ENCODE data around the gene DENND2A.
"Not testable (repeated sequence)": the region's sequence is repeated elsewhere in the genome, so short reads cannot be mapped to it uniquely, and the experiment has no call there.

Gene DENND2A

DNA sequence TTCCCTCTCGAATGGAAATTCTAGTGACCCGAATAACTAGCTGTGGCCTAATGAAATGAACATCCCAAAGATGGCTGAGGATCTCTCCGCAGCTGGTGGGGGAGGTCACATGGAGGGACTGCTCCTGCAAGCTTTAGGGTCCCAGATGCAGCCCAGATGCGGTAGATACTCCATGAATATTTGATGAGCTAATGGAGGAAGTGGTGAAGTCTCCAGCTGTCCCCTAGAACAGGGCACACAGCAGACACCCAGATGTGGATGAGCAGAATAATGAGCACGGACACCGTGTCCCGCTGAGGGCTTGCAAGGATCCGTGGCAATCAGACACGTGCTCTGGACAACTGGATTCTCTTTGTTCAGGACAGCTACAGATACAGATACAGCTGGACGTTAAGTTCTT, 59.2 kb downstream of the DENND2A start:
- DNase-seq, result no peak

DNA sequence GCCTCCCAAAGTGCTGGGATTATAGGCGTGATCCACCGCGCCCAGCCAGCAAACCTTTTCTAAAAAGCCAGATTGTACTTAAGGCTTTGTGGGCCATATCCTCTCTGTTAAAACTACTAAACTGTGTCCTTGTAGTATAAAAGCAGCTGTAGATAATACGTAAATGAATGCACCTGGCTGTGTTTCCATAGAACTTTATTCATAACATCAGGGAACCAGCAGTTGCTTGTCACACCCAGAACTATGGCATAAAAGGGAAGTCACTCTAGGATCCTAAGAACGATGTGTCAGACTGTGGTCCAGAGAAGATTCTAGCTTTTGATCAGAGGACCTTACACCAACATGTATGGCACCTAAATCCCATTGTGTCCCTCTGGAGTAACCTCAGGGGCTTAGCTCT, 63.0 kb downstream of the DENND2A start:
- DNase-seq, result no peak

DNA sequence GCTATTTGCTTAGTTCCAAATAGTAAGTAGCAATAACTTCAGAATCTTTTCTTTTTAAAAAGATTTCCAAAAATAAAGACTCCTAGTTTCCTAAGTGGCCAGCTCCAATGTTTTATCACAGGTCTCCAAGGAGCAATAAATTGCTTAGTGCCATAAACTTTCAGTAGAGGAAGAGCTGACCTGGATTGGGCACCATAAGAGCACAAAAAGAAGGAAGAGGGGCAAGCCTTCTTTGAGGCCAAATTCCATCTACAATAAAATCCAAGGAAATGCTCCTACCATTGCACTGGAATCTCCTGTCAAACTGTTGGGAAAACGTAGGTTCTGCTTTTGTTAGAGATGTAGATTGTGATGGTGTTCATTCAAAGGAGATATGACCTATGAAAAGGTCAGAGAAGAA, 64.0 kb downstream of the DENND2A start:
- no peak for DNase-seq

DNA sequence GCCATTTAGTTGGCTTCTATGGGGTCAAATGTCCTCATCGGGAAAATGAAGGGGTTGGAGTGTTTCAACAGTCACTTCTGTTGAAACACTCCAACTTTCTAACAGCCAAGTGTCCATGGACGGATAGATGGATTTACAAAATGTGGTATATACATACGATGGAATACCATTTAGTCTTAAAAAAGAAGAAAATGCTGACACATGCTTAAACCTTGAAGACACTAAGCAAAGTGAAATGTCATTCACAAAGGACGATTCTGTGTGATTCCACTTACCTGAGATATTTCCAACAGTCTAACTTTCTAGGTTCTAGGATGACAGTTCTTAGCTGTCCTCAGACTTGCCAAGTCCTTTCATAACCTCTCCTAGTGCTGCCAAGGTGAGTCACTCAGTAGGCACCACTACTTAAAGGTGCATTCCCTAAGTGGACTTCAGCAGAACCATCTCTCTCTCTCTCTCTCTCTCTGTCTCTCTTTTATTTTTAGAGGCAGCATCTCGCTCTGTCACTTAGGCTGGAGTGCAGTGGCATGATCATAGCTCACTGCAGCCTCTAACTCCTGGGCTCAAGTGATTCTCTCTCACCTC, 69.0 kb downstream of the DENND2A start:
- DNase-seq, result no peak

DNA sequence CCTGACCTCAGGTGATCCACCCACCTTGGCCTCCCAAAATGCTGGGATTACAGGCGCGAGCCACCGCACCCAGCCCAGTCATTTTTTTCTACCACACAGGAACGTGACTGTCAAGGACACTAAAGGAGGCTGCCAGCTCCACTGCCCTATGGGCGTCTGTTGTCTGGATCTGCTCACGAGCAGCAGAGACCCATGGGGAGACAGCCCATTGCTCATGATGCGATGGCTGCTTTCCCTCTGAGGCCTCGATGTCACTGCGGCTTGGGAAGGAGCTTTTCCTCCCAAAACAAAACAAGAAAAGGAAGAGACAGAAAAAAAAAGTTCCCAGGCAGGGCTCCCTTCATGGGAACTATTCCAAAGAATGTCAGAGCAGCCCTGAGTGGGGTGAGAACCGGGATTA, 70.5 kb downstream of the DENND2A start:
- DNase-seq, result no peak

DNA sequence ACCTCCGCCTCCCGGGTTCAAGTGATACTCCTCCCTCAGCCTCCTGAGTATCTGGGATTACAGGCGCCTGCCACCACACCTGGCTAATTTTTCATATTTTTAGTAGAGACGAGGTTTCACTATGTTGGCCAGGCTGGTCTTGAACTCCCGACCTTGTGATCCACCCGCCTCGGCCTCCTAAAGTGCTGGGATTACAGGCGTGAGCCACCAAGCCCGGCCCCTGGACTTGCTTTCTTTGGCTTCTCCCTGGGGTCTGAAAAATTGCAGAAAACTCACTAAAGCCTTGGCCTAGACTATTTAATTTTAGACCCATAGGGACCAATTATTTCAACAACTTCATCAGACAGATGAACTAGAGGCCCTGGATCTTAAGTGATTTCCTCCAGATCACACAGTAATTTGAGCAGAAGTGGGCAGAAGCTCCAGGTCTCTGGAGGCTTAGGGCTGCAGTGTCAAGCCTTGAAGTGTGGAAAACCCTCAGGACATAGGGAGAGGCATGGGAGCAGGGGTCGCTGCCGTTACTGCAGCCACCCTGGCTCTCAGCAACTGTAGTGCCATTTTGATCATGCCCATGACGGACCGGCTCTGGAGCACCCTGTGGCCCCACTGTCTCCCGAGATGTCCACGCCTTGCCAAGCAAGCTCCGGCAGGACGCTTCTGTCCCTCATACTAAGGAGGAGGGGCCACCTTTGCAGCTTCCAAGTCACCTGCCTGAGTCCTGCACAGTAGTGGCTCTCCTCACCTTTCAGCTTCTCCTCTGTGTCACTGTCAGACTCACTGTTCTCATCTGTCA, 72.4 kb downstream of the DENND2A start:
- DNase-seq, result no peak

DNA sequence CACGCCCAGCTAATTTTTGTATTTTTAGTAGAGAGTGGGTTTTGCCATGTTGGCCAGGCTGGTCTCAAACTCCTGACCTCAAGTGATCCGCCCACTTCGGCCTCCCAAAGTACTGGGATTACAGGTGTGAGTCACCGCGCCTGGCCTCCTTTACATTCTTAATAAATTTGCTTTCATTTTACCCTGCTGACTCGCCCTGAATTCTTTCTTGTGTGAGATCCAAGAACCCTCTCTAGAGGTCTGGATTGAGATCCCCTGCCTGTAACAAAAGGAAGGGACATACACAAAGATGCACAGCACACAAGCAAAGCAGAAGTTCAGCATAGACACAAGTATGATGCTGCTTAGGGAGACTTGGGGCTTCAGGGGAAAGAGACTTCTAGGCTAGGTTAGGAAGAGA, 74.4 kb downstream of the DENND2A start:
- not testable (repeated sequence) for DNase-seq

DNA sequence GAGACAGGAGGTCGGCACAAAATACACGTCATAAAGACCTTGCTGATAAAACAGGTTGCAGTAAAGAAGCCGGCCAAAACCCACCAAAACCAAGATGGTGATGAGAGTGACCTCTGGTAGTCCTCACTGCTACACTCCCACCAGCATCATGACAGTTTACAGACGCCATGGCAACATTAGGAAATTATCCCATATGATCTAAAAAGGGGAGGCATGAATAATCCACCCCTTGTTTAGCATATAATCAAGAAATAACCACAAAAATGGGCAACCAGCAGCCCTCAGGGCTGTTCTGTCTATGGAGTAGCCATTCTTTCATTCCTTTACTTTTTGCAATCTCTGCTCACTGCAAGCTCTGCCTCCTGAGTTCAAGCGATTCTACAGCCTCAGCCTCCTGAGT, 74.9 kb downstream of the DENND2A start:
- not testable (repeated sequence) for DNase-seq

DNA sequence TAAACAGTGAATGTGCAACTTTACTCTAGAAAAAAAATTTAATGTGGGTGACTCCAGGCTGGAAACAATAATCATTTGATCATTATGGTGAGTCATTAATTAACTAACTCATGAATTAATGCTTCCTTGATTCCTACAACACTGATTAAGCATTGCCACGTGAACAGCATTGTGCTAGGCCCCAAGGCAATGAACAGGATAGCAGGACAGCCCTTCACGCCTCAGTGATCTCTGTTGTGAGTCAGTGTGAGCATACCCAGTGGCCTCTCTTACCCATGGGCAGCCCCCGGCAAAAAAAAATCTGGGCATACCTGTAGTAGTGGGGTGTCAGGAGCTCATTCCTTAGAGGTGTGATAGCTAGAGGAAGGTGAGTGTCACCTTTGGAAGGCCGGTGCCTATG, 76.0 kb downstream of the DENND2A start:
- no peak for DNase-seq

DNA sequence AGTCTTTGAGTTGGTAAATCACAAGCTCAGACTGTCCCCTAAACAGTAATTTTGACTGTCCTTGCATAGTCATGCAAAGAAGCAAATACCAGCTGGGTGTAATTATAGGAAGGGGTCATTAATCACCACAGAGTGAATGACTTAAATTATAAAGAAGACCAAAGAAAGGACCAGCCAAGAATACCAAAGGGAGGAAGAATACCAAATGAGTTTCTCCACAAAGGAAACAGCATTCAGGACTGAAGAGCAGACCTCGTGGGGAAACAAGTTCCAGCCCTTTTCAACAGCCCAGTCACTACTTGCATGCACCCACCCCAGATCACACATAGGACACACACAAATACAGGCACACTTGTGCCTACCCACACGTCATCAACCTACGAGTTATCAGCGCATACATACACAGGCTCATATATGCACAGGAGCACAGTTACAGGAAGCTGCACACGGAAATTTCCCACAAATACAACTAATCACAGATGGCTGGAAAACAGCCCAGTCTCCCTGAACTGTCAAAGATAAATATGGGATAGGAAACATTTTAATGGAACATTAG, 77.6 kb downstream of the DENND2A start:
- DNase-seq, result peak in 1 of 2 experiments; percentile 14

DNA sequence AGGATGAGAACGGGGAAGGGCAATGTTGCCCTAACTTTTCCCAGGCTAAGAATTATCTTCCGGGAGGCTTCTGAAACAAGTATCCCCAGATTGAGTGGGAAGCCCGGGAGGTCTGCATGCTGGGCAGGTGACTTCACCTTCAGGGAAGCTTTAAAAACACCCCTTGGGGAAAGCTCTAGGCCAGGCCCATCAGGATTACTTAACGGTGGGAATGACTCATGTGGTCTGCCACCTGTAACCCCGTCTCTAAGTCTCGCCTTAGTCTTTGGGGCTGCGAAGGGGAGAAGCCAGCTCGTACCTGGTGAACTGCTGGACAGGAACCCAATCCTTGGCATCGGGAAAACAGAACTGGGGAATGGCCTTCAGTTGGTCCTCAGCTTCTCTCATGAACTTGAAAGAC, 81.2 kb downstream of the DENND2A start:
- no peak for DNase-seq

DNA sequence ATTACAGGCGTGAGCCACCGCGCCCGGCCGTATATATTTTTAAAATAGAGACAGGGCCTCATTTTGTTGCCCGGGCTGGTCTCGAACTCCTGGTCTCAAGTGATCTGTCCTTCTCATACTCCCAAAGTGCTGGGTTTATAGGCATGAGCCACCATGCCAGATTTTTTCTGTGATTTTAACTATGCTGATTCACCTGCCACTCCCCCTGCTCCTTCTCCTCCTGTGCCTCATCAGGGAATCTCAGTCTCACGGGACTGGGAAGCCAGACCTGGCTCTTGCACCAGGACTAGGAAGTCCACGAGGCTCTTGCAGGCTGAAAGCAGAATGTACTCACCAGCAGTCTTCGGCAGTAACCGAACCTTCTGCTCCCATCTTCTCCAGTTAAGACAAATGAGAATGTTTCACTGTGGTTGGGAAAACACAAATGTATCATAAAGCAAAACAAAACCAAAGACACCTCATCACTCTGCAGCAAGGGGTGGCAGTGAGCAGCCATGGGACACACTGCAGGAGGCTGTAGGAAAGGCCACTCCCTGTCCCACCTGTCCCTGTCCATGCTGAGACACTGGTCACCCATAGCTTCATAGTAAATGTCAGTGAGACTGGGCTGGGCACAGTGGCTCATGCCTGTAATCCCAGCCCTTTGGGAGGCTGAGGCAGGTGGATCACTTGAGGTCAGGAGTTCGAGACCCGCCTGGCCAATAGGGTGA, 82.6 kb downstream of the DENND2A start:
- no peak for DNase-seq

DNA sequence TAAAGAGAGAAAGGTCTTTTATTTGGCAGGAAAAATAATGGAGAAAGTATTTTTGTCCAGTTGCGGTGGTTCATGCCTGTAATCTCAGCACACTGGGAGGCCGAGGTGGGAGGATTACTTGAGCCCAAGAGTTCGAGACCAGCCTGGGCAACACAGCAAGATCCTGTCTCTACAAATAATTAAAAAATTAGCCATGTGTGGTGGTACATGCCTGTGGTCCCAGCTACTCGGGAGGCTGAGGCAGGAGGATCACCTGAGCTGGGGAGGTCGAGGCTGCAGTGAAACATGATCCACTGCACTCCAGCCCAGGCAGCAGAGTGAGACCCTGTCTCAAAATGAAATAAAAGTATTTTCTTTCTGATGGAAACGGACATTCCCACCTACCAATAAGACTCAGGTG, 83.5 kb downstream of the DENND2A start:
- DNase-seq, result no peak

DNA sequence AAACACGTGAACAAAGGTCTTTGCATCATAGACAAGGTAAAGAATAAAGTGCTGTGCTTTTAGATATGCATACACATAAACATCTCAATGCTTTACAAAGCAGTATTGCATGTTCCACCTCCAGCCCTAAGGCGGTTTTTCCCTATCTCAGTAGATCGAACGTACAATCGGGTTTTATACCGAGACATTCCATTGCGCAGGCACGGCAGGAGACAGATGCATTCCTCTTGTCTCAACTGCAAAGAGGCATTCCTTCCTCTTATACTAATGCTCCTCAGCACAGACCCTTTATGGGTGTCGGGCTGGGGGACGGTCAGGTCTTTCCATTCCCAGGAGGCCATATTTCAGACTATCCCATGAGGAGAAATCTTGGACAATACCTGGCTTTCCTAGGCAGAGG, 87.4 kb downstream of the DENND2A start:
- DNase-seq, result not testable (repeated sequence)

DNA sequence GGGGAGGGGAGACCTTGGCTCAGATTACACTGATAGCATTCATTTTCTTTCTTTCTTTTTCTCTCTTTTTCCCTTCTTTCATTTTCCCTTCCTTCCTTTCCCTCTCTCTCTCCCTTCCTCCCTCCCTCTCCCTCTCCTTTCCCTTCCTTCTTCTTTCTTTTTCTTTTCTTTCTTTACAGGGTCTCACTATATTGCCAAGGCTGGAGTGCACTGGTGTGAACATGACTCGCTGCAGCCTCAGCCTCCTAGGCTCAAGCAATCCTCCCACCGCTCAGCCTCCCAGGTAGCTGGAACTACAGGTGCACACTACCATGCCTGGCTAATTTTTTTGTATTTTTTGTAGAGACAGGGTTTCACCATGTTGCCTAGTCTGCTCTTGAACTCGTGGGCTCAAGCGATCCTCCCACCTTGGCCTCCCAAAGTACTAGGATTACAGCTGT, 88.4 kb downstream of the DENND2A start:
- no peak for DNase-seq

DNA sequence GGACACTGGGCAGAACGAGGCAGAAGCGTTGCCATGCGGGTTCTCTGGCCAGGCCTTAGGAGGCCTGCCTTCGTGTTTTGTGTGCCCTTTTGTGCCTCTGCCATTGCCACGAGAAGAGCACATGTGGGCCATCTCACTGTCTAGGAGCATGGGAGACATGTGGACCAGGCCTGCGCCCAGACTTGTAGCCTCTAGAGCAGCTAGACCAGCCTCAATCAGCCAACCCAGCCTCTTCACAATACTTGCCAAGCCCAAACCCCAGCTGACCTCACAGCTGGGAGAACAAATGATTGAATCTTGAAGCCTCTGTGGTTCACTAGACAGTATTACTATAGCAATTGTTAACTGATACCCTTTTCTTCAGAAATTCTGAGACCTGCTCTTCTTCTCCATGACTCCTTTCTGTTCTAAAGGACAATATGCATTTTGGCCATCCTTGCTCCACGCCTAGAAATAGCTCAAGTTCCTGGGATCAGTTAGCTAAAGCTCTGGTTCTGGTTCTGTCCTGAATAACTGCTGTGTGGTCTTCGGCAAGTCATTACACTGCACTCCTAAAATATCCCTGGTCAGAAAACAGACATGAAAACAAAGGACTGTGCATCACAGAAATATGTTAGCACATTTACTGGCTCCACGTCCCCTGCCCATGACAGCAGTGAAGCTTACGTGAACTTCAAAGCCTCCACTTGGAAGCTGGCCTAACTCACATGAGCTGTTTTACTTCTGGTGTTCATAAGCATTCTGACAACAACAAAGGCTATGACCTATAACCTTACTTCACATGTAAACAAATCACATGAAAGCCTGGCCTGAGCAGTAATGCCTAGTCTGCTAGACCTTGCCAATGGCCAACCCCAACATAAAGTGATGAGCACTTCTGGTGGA, 89.0 kb downstream of the DENND2A start:
- no peak for DNase-seq

DNA sequence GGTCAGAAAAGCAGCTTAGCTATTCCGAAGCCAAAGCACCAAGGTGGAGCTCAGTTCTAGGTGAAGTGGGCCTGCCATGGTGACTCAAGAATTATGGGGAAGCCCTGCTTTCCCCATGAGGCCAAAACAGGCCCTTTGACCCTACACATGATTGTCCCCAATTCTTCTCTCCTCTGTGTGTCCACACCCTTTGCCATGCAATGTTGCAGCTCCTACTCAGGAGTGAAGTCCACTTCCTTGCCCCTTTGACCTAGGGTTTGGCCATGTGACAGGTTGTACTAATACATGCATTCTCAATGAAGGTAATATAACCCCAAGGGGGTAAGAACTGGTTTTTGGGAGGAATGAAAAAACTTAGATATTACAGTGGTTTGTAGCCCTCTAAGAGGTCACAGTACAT, 93.7 kb downstream of the DENND2A start:
- DNase-seq, result no peak

DNA sequence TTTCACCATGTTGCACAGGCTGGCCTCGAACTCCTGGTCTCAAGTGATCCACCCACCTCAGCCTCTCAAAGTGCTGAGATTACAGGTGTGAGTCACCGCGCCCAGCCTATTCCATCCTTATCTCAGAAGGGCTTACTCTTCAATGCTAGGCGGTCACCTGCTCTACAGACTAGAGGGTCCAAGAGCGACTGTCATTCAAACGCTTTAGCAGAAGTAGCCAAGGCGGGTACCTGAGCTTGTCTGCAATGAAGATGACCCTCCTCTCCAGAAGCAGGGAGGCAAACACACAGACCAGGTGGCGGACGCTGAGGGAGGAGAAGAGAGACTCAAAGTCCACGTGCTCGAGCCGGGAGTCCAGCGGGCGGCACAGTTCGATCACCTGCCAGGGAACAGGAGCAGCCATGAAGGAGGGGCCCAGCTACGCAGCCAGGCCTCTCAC, 96.2 kb downstream of the DENND2A start:
- no peak for DNase-seq

DNA sequence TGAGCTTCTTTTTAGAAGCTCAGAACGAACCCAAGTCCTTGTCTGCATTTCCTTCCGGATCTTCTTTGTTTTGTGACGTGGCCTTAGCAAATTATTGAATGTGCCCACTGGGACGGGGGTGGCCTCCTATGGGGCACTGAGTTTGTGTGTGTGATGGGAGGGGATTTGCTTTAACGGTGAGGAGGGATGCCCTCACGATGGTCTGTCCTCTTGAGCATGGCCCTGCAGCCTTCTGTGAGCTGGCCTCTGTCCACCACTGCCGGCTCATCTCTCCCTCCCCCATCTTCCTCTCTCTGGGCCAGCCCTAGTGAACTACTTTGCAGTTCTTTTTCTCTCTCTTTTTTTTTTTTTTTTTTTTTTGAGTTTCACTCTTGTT, 98.4 kb downstream of the DENND2A start:
- DNase-seq, result no peak

DNA sequence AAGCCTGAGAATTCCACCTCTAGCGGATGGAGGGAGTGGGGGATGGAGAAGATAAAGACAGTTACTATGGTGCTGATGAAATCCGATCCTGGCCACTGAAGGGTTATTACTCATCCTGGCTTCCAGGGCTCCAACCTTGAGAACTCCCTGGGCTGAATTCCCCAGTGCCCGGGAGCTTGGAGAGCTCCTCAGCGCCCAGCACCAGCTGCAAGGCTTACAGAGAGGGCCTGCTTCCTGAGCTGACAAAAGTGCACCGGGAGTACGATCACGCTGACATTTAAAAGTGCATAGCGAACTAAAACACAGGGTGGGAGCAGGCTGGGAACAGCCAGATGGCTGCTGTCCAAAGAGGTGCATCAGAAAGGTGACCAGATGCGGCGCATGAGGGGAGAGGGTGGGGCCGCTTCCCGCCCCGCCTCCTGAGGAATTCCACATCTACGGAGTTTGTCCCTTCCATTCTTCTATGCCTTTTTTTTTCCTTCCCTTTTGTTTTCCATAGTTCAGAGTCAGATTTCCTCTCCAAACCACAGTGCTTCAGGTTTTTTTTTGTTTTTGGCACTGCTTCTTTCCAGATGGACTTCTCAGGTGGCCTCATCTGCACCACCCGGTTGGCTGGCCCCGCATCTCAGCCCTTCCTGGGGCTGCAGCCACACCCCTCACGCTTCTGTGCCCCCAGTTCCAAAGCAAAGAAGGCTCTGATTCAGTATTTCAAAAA, 98.9 kb downstream of the DENND2A start:
- peak; percentile 47 to 56 for DNase-seq

DNA sequence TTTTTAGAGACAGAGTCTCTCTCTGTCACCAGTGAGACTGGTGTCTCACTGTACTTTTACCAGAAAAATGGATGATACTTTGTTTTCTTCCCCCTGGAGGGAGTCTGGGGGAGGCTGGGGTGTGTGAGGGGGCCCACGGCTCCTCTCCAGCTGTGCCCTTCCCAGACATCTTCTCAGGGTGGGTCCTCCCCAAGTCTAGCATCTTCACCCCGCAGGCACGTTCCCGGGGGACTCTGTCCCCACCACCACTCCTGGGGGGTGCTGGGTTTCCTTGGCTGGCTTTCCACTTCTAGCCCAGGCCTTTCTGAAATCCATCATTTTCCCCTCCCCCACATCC, 99.5 kb downstream of the DENND2A start:
- no peak for DNase-seq

DNA sequence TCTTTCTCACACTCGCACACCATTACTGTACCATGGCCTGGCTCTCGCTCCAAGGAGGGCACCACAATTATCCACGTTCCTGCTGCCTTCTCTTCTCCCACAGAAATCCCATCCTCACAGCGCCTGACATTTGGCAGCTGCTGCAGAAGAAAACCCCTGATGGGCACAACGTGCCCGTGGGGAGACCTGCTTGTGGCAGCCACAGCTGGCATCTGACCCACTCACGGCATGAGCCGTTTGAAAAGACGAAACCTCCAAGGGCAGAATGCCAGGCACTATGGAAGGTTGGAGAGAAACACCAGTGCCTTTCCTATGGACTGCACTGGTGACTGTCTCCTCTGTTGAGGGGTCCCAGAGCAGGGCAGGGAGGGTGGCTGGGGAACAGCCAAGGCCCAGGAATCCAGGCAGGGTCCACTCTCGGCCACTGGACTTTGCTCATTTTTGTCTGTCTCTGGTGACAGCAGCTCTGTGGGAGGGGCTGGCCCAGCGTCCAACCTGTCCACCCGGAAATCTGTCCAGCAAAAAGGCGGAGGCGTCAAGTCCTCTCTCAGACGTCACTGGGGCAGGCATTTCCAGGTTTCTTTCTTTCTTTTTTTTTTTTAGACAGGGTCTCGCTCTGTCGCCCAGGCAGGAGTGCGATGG, 100.4 kb downstream of the DENND2A start:
- DNase-seq, result peak in 1 of 2 experiments; percentile 19
